DLD1 (cell line): Measurements from ENCODE around the gene KLHDC4.
"Not testable (repeated sequence)": the region's sequence is repeated elsewhere in the genome, so short reads cannot be mapped to it uniquely, and the experiment has no call there.

Experiments used
- in situ Hi-C: cut with HindIII; loops from 2 replicates; pipeline ENCODE4 v1.10.0; 2017; ENCODE audit warnings: low sequenced_read_pairs

The KLHDC4 gene

GRCh38 chr16:87765776-87766484, at the start of gene KLHDC4:
TSS of gene KLHDC4 (minus strand) at chr16:87765986. CDS start at chr16:87765890, 96 bp downstream.
- in situ Hi-C loops: no loop called here

DNA sequence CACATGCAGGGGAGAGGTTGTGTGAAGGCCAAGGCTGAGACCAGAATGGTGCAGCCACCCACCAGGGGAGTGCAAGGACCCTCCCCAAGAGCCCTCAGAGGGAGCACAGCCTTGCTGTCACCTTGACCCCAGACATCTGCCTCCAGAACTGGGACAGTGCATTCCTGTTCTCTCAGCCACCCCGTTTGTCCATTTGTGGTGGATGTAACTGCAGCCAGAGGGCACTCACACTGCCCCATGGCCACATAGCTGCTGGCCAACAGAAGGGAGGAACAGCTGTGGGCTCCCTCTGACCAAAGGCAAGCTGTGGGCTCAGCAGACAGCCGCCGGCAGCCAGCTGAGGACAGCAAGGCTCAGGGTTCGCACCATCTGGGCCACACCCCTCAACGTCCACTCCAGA, 49.8 kb upstream of the KLHDC4 start:
- in situ Hi-C loops: no loop called here

DNA sequence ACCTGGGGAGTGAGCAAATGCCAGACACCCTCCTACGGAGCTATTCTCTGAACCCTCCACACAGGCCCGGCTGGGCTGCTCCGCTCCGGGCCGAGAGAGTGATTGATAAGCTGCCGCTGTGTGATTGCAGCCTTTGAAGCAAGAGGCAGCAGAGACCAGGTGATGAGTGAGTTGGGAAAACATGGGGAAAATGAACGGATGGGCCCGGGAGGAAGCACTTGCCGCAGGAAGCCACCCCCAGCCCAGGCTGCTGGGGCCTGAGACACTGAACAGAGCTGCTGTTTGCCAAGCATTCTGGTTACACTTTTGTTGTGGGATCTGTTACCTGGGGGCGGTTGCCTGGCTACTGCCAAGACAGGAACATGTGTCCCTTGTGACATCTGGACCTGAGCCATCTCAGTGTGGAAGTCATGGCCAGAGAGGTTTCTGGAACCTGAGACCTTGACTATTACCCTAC, 46.4 kb upstream of the KLHDC4 start:
- in situ Hi-C loops: no loop called here

- in situ Hi-C loops: not testable (repeated sequence)
Observed at GRCh38 chr16:87811454-87811853, 45.7 kb upstream of the KLHDC4 start.

DNA sequence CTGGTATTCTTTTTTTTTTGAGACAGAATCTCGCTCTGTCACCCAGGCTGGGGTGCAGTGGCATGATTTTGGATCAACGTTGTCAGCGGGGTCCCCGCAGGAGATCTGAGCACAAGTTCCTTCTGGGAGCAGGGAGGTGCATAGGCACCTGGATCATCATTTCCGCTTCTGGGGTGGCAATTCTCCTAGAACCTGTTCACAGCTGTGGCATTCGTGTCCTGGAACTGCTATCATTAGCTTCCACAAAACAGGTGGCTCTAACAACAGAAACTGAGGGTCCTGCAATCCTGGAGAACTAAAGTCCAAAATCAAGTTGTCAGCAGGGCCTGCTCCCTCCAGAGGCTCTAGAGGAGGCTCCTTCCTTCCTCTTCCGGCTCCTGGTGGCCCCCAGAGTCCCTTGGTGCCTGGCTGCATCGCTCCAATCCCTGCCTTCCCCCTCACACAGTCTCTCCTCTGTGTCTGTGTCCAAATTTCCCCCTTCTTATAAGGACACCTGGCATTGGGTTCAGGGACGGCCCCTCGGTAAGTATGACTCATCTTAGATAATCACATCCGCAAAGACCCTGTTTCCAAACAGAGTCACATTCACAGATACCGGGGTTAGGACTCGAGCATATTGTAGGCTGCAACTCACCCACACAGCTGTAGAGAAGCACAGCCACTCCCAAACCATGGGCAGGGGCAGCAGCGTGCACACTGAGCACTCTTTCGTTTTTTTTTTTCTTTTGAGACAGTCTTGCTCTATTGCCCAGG, 43.5 kb upstream of the KLHDC4 start:
- in situ Hi-C loops: no loop called here

DNA sequence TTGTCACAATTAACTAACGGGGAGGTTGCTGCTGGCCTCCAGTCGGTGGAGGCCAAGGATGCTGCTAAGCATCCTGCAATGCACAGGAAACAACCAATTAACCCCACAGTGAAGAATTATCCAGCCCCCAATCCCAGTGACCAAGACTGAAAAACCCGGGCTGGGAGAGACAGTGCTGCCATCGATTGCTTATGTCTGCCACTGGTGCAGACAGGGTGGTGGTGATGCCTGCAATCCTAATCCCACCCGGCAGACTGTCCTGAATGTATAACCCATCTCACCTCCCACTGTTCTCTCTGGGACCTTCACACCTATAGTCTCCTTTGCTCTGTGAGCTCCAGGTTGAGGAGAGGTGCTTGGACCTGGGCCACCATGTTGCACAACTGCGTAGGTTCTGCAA, 42.3 kb upstream of the KLHDC4 start:
- in situ Hi-C loops: no loop called here

GRCh38 chr16:87806641-87807546, 41.1 kb upstream of the KLHDC4 start:
- in situ Hi-C loops: no loop called here

- in situ Hi-C loops: no loop called here
Observed at GRCh38 chr16:87806261-87806640, 40.5 kb upstream of the KLHDC4 start.

- in situ Hi-C loops: no loop called here
Observed at GRCh38 chr16:87803385-87803784, 37.6 kb upstream of the KLHDC4 start.

DNA sequence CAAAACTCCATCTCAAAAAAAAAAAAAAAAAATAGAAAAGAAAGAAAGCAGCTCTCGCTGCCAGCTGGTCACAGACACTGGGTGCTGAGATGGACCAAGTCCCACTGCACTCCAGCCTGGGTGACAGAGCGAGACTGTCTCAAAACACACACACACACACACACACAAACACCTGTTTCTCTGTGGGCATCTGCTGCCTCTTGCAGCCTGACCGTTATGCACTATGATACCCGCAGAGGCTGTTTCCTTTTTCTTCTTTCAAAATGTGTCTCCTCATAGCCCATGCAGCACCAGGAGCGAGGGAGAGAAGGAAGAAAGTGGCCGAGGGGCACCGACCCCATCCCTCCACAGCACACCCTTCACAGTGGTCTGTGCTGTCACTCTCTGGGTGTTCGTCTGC, 36.9 kb upstream of the KLHDC4 start:
- in situ Hi-C loops: no loop called here

DNA sequence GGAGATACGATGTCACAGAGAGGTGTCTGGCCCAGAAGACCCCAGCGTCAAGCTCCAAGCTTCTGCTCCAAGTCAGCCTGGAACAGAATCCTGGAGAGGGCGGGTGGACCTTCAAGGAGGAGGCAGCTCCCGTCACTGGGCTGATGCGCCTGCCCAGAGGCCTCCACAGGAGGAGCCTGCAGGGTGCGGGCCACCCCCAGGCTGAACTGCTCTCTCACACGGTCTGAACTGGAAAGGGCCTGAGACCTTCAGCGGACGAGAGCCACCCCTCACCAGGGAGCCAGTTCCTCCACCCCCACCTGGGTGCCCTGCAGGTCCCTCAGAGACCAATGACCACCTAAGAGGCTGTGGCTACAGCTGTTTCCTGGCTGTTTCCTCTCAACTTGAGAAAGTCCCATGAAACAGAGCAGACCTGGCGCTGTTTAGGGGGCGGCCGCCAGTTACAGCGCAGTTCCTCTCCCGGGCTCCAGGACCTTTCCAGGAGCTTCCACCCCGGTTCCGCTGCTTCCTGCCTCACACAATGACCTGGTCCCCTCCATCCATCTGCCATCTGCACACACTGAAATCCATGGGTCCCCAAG, 36.0 kb upstream of the KLHDC4 start:
- in situ Hi-C loops: no loop called here

GRCh38 chr16:87800497-87800896, 34.7 kb upstream of the KLHDC4 start:
- in situ Hi-C loops: no loop called here

GRCh38 chr16:87795336-87795735, 29.6 kb upstream of the KLHDC4 start:
- in situ Hi-C loops: no loop called here

DNA sequence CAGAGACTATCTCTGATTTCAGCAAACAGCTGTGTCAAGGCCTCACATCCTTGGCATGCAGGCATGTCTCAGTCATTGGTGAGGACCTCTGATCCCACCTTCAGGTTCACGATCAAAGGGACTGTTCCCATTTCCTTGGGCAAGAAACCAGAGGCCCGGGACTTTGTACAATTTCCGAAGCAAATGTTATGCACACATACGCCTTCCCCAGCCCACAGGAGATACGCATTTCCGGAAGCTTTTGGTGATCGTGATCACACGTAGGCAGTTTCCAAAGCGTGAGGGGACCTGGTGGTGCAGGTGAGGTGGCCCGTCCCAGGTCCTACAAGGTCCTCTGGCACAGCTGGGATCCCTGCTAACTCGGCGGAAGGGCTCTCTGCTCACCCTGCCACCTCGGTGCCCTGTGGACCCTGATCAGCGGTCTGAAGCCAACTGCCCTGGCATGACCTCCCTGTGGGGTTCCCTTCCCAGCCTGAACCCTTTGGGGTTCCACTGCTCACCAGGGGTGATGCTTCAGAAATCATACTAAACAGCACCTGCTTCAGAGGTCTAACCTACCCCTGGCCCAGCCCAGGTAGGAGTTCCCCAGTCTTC, 28.8 kb upstream of the KLHDC4 start:
- in situ Hi-C loops: no loop called here

GRCh38 chr16:87792205-87792565, 26.4 kb upstream of the KLHDC4 start:
- in situ Hi-C loops: no loop called here

DNA sequence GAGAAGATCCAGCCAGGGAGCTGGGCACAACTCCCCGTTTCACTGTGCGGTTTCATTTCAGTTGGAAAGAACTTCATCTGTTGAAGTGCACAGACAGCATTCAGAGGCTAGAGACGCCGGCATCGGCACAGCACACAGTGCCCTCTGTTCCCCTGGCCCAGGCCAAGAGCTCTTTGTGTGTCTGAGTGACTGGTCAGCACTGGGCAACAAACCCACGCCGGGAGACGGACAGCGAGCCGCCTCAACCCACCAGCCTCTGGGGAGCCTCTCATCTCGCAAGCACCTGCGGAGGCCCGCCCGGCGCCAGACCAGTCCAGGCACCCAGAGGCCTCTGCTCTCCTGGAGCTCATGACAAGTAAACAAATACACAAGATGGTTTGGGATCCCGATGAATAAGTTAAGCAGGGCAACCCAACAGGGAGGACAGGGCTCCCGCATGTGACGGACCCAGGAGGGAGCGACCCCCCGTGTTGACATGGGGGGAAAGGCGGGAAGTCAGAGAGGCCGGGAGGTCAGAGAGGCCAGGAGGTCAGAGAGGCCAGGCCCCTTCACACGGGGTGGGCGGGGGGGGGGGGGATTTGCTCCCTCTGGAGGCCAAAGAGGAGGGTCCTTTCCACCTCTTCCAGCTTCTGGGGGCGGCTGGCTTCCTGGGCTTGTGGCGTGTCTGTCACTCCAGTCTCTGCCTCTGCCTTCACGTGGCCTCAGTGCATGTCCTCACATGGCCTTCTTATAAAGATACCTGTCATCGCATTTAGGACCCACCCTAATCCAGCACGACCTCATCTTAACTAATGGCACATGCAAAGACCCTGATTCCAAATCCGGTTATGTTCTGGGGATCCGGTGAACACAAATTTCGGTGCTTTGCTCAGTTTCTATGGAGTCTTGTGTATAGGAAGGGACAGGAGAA, 25.8 kb upstream of the KLHDC4 start:
- in situ Hi-C loops: no loop called here

DNA sequence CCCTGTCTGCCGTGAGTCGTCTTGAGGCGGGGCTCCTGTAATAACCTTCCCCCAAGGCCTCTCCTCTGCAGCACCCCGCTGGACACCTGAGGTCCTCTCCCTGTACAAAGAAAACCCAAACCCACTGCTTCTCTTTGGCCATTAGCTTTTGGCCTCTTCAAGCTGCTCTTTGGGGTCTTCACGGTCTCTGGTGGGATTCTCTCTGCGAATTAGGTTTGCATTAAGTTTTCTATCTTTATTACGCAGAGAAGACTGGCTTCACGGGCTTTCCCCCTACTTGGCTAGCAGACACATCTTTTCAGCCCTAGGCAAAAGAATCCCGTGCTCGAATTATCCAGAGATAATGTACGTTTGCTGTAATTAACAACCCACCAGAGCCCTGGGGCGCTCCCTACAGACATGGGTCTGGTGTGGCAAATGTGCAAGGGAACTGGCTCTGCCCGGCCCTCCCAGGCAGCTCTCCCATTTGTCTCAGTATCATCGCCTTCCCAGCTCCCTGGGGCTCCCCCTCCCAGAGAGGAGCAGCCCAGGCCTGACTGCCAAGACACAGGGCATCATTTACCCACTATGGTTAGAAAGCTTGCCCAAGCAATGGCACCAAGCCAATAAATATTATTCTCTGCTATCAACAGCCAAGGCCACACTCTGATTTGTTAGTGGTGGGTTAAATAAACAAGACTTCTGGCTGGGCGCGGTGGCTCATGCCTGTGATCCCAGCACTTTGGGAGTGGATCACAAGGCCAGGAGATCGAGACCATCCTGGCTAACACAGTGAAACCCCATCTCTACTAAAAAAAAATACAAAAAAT, 24.7 kb upstream of the KLHDC4 start:
- in situ Hi-C loops: no loop called here

- in situ Hi-C loops: no loop called here
Observed at GRCh38 chr16:87789437-87790291, 23.9 kb upstream of the KLHDC4 start.
